H9 (cell line): ENCODE measurements around the gene KRT85. TPM values are rescaled to one million over a fixed set of nuclear protein-coding genes. Genes with fewer than 3 reads are reported as not detected.

Source experiments
- DNase-seq: peaks from one replicate; pipeline ENCODE4 v3.0.0-alpha.2; 2017
- H2AFZ ChIP-seq: one replicate; pipeline ENCODE4 v1.6.1; 2013; ENCODE audit warnings: mild to moderate bottlenecking, low read length, control low read depth, moderate library complexity
- H2AK5ac ChIP-seq: 2 replicates; pipeline ENCODE4 v1.6.1; 2013; ENCODE audit warnings: low read length, control low read depth, mixed read lengths; ENCODE audit not compliant: insufficient read length
- H2BK120ac ChIP-seq: one replicate; pipeline ENCODE4 v1.6.1; 2013; ENCODE audit warnings: low read depth, mild to moderate bottlenecking, low read length, control low read depth, inconsistent platforms; ENCODE audit not compliant: poor library complexity, severe bottlenecking
- H2BK12ac ChIP-seq: 2 replicates; pipeline ENCODE4 v1.6.1; 2013; ENCODE audit warnings: low read length, control low read depth, mixed read lengths, low read depth; ENCODE audit not compliant: insufficient read length
- H2BK15ac ChIP-seq: 2 replicates; pipeline ENCODE4 v1.6.1; 2013; ENCODE audit warnings: low read depth, low read length, control low read depth
- H2BK20ac ChIP-seq: one replicate; pipeline ENCODE4 v1.6.1; 2013; ENCODE audit warnings: low read depth, mild to moderate bottlenecking, low read length, control low read depth, inconsistent platforms; ENCODE audit not compliant: poor library complexity, severe bottlenecking
- H2BK5ac ChIP-seq: 2 replicates; pipeline ENCODE4 v1.6.1; 2013; ENCODE audit warnings: low read length, control low read depth, mixed read lengths; ENCODE audit not compliant: insufficient read length
- H3K14ac ChIP-seq: 2 replicates; pipeline ENCODE4 v1.6.1; 2013; ENCODE audit warnings: low read length, control low read depth; ENCODE audit not compliant: insufficient read depth
- H3K18ac ChIP-seq: 2 replicates; pipeline ENCODE4 v1.6.1; 2013; ENCODE audit warnings: low read depth, mild to moderate bottlenecking, mixed read lengths, low read length, control low read depth; ENCODE audit not compliant: insufficient read length
- H3K23ac ChIP-seq: 2 replicates; pipeline ENCODE4 v1.6.1; 2013; ENCODE audit warnings: low read length, control low read depth, mixed read lengths, low read depth; ENCODE audit not compliant: insufficient read length
- H3K23me2 ChIP-seq: 2 replicates; pipeline ENCODE4 v1.6.1; 2013; ENCODE audit warnings: low read depth, mild to moderate bottlenecking, mixed read lengths, low read length, control low read depth; ENCODE audit not compliant: insufficient read length, poor library complexity, severe bottlenecking
- H3K27ac ChIP-seq: 2 replicates; pipeline ENCODE4 v1.5.1; 2013; ENCODE audit warnings: low read length, control low read depth, mixed read lengths, low read depth; ENCODE audit not compliant: insufficient read length
- H3K27me3 ChIP-seq: 2 replicates; pipeline ENCODE4 v1.6.1; 2013; ENCODE audit warnings: low read length, control low read depth, inconsistent platforms; ENCODE audit not compliant: insufficient read depth
- H3K4ac ChIP-seq: 2 replicates; pipeline ENCODE4 v1.6.1; 2013; ENCODE audit warnings: low read depth, mild to moderate bottlenecking, control low read depth, inconsistent platforms, low read length, moderate library complexity
- H3K4me1 ChIP-seq: 2 replicates; pipeline ENCODE4 v1.6.1; 2013; ENCODE audit warnings: low read length, control low read depth, inconsistent platforms; ENCODE audit not compliant: insufficient read depth
- H3K4me2 ChIP-seq: 2 replicates; pipeline ENCODE4 v1.6.1; 2013; ENCODE audit warnings: low read length, control low read depth, mixed read lengths; ENCODE audit not compliant: insufficient read length, insufficient read depth
- H3K56ac ChIP-seq: 2 replicates; pipeline ENCODE4 v1.6.1; 2013; ENCODE audit warnings: low read depth, mild to moderate bottlenecking, mixed read lengths, low read length, control low read depth; ENCODE audit not compliant: insufficient read length
- H3K79me1 ChIP-seq: 2 replicates; pipeline ENCODE4 v1.6.1; 2013; ENCODE audit warnings: low read depth, mild to moderate bottlenecking, moderate library complexity, low read length, control low read depth, inconsistent platforms; ENCODE audit not compliant: insufficient read depth, poor library complexity, severe bottlenecking
- H3K79me2 ChIP-seq: 2 replicates; pipeline ENCODE4 v1.6.1; 2013; ENCODE audit warnings: low read length, control low read depth, inconsistent platforms; ENCODE audit not compliant: insufficient read depth
- H3K9ac ChIP-seq: 2 replicates; pipeline ENCODE4 v1.6.1; 2013; ENCODE audit warnings: low read length, control low read depth, mixed read lengths; ENCODE audit not compliant: insufficient read length; ENCODE audit errors: extremely low read depth
- H3K9me3 ChIP-seq: one replicate; pipeline ENCODE4 v1.6.1; 2013; ENCODE audit warnings: low read depth, low read length, inconsistent platforms; ENCODE audit not compliant: control insufficient read depth
- H3T11ph ChIP-seq: one replicate; pipeline ENCODE4 v1.6.1; 2013; ENCODE audit warnings: mild to moderate bottlenecking, low read length, control low read depth, inconsistent platforms
- H4K20me1 ChIP-seq: one replicate; pipeline ENCODE4 v1.6.1; 2013; ENCODE audit not compliant: control insufficient read depth, insufficient read length, insufficient read depth
- H4K5ac ChIP-seq: 2 replicates; pipeline ENCODE4 v1.6.1; 2013; ENCODE audit warnings: low read depth, mild to moderate bottlenecking, mixed read lengths, low read length, control low read depth; ENCODE audit not compliant: insufficient read length
- H4K8ac ChIP-seq: replicated peaks from 2 replicates; pipeline ENCODE4 v1.6.1; 2013; ENCODE audit warnings: low read length, control low read depth, mixed read lengths, low read depth; ENCODE audit not compliant: insufficient read length
- H4K91ac ChIP-seq: 2 replicates; pipeline ENCODE4 v1.6.1; 2013; ENCODE audit warnings: low read depth, mild to moderate bottlenecking, moderate library complexity, mixed read lengths, low read length, control low read depth; ENCODE audit not compliant: insufficient read length
- H3K27ac Mint-ChIP-seq, 3 experiments: 2 replicates in 2 of 3; 3 replicates in 1 of 3; pipeline ENCODE4 v1.8.0; 2020 to 2021; ENCODE audit warnings: mixed read lengths in 3 of 3, mild to moderate bottlenecking in 1 of 3, moderate library complexity in 1 of 3
- H3K27me3 Mint-ChIP-seq: 2 replicates; pipeline ENCODE4 v1.8.0; 2021; ENCODE audit warnings: low read depth, mild to moderate bottlenecking, moderate library complexity, mixed read lengths
- H3K36me3 Mint-ChIP-seq, 3 experiments: 2 replicates in 2 of 3; 3 replicates in 1 of 3; pipeline ENCODE4 v1.8.0; 2020 to 2021; ENCODE audit warnings: low read depth in 3 of 3, mixed read lengths in 3 of 3; ENCODE audit not compliant: insufficient read depth in 1 of 3
- H3K4me1 Mint-ChIP-seq, 2 experiments: 2 replicates each; pipeline ENCODE4 v1.8.0; 2020; ENCODE audit warnings: mixed read lengths in 2 of 2
- H3K4me3 Mint-ChIP-seq, 2 experiments: 2 replicates in 1 of 2; 3 replicates in 1 of 2; pipeline ENCODE4 v1.8.0; 2020 to 2021; ENCODE audit warnings: mild to moderate bottlenecking in 2 of 2, mixed read lengths in 2 of 2, moderate library complexity in 1 of 2
- H3K9me3 Mint-ChIP-seq, 2 experiments: 2 replicates in 1 of 2; 3 replicates in 1 of 2; pipeline ENCODE4 v1.8.0; 2020; ENCODE audit warnings: mild to moderate bottlenecking in 2 of 2, mixed read lengths in 2 of 2, moderate library complexity in 1 of 2
- WGBS: extraction: QIAGEN DNeasy Blood & Tissue Kit; methylation state at CpG from one replicate; pipeline ENCODE4 v1.1.7; 2013; ENCODE audit warnings: missing lambda C conversion rate, low lambda C conversion rate, mixed read lengths; ENCODE audit not compliant: insufficient read length; ENCODE audit errors: extremely low coverage; 5-methylcytosine and 5-hydroxymethylcytosine counted together
- total RNA-seq: library from RNA; stranded (reverse); gene quantifications from 2 replicates; pipeline ENCODE4 v1.2.1, GENCODE V29; 2021
- TF ChIP-seq, protein P1 (sequence below): fragments of 200-600 bp; sonication (generic); conservative IDR thresholded peaks from 3 replicates; pipeline ENCODE4 v1.8.0; 2021; ENCODE audit warnings: antibody characterized with exemption, mild to moderate bottlenecking

Gene KRT85
- total RNA-seq, 1 experiment from 2014 or later, result not detected

DNA sequence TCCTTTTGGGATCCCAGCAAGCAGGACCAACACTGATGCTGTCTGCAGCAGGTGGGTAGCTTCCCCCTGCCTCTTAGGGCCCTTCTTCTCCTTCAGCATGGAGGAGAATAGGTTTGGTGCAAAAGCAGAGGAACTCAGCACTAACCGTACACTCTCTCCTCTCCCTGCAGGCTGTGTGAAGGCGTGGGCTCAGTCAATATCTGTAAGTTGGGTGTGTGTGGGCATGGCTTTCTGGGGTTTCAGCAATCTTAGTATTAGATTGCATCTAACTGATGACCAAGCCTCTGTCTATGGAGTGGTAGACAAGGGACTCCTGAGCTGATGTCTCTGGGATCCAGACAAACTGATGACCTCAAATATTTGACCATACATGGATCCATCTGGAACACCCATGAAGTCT lies 14.3 kb downstream of the KRT85 start:
- no peaks in the 10 kb centered on the region for H3K79me2 ChIP-seq
- Mint-ChIP-seq H3K4me3 (no peak overlapping the region), H3K9me3 (no peaks in the 10 kb centered on the region), H3K36me3 (no peaks in the 10 kb centered on the region), H3K27ac (no peak overlapping the region), H3K27me3 (peaks cover 8% of the 10 kb centered on the region; the same call in 1 of the 2 replicates), H3K4me1 (peaks cover 13 to 14% of the 10 kb centered on the region in 2 experiments)
- no peak overlapping the region for H4K5ac ChIP-seq
- H2BK15ac ChIP-seq, result no peak overlapping the region
- no peak overlapping the region for H2AK5ac ChIP-seq
- H3K14ac ChIP-seq, result no peak overlapping the region
- H3K4ac ChIP-seq, result no peak overlapping the region
- H4K8ac ChIP-seq, result no peak overlapping the region
- no peak for DNase-seq
- H3K79me1 ChIP-seq, result no peaks in the 10 kb centered on the region
- H2AFZ ChIP-seq, result no peak overlapping the region
- WGBS, result no CpG with 5 or more reads among the region's 2 CpGs
- H2BK120ac ChIP-seq, result no peak overlapping the region
- H3K23ac ChIP-seq, result no peak overlapping the region
- H3K27me3 ChIP-seq, result no peaks in the 10 kb centered on the region
- H2BK20ac ChIP-seq, result no peak overlapping the region
- H4K91ac ChIP-seq, result no peak overlapping the region
- H4K20me1 ChIP-seq, result no peaks in the 10 kb centered on the region
- no peak overlapping the region for H2BK12ac ChIP-seq
- no peaks in the 10 kb centered on the region for H3K9me3 ChIP-seq
- TF ChIP-seq, protein P1, sequence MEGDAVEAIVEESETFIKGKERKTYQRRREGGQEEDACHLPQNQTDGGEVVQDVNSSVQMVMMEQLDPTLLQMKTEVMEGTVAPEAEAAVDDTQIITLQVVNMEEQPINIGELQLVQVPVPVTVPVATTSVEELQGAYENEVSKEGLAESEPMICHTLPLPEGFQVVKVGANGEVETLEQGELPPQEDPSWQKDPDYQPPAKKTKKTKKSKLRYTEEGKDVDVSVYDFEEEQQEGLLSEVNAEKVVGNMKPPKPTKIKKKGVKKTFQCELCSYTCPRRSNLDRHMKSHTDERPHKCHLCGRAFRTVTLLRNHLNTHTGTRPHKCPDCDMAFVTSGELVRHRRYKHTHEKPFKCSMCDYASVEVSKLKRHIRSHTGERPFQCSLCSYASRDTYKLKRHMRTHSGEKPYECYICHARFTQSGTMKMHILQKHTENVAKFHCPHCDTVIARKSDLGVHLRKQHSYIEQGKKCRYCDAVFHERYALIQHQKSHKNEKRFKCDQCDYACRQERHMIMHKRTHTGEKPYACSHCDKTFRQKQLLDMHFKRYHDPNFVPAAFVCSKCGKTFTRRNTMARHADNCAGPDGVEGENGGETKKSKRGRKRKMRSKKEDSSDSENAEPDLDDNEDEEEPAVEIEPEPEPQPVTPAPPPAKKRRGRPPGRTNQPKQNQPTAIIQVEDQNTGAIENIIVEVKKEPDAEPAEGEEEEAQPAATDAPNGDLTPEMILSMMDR, result no peak
- no peaks in the 10 kb centered on the region for H3K23me2 ChIP-seq
- no peak overlapping the region for H3K4me2 ChIP-seq
- H3K18ac ChIP-seq, result no peak overlapping the region
- H3T11ph ChIP-seq, result no peak overlapping the region
- H3K27ac ChIP-seq, result no peak overlapping the region
- no peak overlapping the region for H2BK5ac ChIP-seq
- no peak overlapping the region for H3K56ac ChIP-seq
- no peaks in the 10 kb centered on the region for H3K4me1 ChIP-seq
- H3K9ac ChIP-seq, result no peak overlapping the region
